RKO (cell line): ENCODE results near the gene OPN4.
"Not testable (repeated sequence)": the region's sequence is repeated elsewhere in the genome, so short reads cannot be mapped to it uniquely, and the experiment has no call there.

Experiments used
- DNase-seq: peaks from one replicate; pipeline ENCODE4 v3.0.0-alpha.2; 2016; ENCODE audit warnings: low spot score

Gene OPN4

DNA sequence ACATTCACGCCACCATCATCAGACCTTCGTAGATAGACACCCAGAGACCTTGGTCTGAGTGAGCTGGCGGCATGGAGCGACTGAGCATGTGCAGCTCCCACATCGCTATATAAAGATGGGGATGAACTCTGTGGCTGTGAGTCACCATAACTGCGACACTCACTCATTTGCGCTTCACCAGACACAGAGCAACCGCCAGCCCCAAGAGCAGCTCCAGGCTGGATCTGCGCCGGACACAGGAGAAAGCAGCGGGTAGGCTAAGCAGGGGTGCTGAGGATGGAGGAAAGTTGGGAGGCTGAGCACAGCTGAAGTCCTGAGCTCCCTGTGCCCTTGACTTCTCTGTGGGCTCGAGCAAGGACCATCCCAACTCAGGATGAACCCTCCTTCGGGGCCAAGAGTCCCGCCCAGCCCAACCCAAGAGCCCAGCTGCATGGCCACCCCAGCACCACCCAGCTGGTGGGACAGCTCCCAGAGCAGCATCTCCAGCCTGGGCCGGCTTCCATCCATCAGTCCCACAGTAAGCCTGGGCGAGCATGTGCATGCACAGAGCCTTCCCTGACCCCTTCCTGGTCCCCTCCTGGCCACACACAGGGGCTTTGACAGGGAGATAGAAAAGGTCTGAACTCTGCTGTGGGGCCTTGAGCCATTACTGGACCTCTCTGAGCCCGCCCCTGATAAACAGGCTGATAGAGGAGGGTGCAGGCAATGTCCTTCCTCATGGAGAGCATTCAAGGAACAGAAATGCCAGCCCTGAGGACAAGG is at the start of gene OPN4:
TSS of gene OPN4 (plus strand) at position 137 of the 762 bp plus-strand sequence. CDS start at position 374, 237 bp downstream.
- peak; percentile 72 for DNase-seq

GRCh38 chr10:86607674-86608073 is 46.7 kb upstream of the OPN4 start:
- DNase-seq = no peak

DNA sequence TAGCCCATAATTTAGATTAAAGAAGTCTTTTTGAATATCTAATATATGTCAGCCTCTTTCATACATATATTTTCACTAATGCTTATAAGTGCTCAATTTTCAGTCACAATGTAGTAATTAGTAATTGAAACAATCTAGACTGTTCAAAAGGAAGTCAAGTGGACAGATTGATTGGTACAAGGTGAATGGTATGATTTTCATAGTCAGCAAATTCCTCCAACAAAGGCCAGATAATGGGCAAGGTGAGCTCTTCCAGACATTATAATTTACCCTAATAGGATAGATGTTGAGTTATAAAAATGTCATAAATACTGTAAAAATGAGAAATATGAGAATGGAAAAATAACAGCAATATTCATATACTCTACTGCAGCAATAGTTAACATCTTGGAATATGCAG is 44.4 kb upstream of the OPN4 start:
- no peak for DNase-seq

DNA sequence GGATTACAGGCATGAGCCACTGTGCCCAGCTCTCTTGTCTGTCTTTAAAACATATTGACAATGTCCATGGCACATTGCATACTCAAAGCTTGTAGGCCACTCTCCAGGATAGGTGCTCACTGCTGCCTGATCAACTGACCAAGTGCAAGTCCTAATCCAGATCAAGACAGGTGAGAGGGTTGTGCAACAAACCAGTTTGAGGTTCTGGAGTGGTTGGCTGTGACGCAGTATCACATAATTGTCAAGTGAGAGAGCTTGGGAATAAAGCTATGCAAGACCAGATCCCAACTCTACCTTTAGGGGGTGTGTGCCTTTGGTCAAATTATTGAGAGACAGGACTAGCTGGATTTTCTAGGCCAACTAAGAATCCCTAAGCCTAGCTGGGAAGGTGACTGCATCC is 43.0 kb upstream of the OPN4 start:
- DNase-seq = no peak

- no peak for DNase-seq
These were observed 41.3 kb upstream of the OPN4 start for GRCh38 chr10:86613096-86613495.

DNA sequence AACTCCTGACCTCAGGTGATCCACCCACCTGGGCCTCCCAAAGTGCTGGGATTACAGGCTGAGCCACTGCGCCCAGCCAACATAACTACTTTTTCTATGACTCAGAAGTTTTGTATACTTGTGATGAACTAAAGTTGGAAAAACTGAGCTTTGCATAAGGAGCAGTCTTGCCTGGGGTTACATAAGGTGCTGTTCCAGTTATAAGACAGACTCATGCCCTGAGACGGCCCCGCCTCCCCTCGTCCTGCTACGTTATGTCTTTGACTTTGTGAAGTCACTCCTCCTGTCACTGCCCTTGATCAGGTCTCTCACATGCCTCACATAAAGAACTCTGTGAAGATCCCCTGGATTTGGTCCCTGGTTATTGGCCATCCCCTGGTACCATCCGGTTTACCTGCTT is 40.4 kb upstream of the OPN4 start:
- DNase-seq = no peak

DNA sequence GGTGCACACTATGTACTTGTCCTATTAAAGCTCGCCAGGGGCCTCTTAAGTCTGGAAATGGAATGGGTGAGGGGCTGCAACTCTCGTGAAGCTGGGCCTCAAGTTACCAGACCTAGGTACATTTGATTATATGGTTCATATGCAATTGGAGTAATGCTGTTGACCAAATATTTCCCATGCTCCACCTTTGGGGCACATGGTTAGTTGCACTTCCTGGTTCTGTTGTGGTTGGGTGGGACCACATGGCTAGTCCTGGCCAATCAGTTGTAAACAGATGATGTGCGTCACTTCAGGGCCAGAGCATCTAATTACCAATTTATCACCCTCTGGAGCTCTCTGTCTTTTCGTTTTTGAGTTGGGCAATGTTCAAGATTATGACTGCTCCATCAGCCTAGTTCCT is 39.5 kb upstream of the OPN4 start:
- DNase-seq = peak; percentile 22

GRCh38 chr10:86617278-86617677 is 37.1 kb upstream of the OPN4 start:
- DNase-seq = not testable (repeated sequence)

- DNase-seq = no peak
These were observed 26.0 kb upstream of the OPN4 start for GRCh38 chr10:86628311-86628710.

DNA sequence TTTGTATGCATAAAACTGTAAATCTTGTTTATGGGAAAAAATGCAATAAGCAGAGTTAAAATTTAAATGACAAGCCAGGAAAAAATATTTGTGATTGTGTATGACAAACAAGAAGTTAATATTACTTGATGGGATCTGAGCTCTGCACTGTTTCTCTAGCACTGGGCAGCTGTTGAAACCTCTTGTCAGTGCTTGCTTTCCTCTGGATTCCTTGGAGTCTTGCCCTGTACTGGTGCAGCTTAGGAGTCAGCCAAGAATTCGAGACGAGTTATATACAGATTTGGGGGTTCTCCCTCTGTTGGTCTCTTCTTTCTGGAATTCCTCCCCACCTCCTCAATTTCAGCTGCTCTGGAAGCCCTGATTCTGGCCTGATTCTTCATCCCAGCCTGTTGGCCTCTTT is 24.3 kb upstream of the OPN4 start:
- DNase-seq = no peak

- no peak for DNase-seq
These were observed 22.1 kb upstream of the OPN4 start for GRCh38 chr10:86632009-86632800.

DNA sequence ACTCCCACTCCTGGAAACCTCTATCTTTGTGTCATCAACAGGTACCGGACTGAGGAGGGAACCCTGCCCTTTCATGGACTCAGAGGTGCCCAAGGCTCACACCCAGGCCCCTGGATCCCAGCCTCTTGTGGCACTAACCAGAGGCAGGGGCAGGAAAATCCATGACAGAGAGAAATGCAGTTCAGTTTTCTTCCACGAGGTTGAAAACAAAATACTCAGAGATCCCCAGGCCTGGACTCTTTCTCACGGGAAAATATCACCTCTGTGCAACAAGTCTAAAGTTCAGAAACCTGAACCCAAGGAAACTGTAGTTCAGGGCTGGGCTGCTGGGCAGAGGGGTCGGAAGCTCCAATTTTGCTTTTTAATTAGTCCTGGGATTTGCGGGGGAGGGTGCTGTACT is 21.4 kb upstream of the OPN4 start:
- DNase-seq = no peak

DNA sequence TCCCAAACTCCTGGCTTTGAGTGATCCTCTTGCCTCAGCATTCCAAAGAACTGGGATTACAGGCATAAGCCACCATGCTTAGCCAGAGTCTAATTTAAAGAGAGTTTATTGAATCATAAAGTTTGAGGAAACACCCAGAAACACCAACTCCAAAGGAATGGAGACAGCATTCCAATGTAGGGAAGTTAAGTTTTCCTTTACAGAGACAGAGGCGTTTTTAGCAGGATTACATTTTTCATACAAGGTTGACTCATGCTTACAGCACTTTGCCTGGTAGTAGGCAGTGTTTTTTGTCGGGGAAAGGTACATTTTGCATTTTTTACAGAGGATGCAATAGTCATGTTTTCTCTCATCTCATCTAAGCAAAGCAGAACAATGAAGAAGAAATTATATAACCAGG is 18.9 kb upstream of the OPN4 start:
- peak; percentile 16 for DNase-seq

- DNase-seq = no peak
These were observed 18.0 kb upstream of the OPN4 start for GRCh38 chr10:86636311-86636710.

- DNase-seq = no peak
These were observed 12.3 kb upstream of the OPN4 start for GRCh38 chr10:86642021-86642420.

- peak; percentile 76 for DNase-seq
These were observed 11.8 kb upstream of the OPN4 start for GRCh38 chr10:86642499-86642898.

- no peak for DNase-seq
These were observed 10.1 kb upstream of the OPN4 start for GRCh38 chr10:86644152-86644793.

DNA sequence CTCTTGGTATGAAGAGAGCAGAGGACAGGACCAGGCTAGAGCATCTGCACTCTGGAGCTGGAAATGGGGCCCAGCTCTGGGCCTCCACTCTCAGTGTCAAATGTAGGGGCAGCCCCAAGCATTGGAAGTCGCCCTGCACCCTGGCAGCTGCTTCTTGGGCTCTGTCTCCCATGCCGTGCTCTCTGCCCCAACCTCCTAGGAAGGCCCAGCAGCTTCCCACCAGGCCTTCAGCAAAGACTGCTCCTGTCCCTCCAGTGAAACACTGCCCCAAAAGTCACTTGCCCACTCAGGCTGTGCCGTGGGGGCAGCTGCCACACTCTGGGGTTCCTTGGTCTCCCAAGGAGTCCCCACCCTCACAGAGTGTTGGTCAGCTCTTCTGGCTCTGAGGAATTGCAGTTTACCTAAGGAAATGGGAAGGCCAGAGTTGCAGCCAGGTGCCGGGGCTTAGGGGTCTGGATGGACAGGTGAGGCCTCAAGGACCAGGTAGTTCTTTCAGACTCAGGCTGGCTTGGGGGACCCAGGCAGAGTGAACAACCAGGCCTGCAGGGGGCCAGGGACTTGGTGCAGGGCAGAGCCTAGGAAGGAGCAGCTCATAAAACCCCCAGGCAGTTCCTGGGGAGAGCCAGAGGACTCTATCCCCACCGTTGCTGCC is 9.4 kb upstream of the OPN4 start:
- no peak for DNase-seq

DNA sequence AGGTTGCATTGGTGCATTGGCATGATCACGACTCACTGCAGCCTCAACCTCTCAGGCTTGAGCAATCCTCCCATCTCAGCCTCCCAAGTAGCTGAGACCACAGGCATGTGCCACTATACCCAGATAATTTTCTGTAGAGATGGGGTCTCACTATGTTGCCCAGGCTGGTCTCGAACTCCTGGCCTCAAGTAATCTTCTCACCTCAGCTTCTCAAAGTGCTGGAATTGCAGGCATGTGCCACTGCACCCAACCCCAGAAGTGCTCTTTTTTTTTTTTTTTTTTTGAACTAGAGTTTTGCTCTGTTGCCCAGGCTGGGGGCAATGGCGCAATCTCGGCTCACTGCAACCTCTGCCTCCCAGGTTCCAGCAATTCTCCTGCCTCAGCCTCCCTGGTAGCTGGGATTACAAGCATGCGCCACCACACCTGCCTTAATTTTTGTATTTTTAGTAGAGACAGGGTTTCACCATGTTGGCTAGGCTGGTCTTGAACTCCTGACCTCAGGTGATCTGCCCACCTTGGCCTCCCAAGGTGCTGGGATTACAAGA is 8.7 kb upstream of the OPN4 start:
- DNase-seq = not testable (repeated sequence)

- DNase-seq = no peak
These were observed 7.8 kb upstream of the OPN4 start for GRCh38 chr10:86646532-86646931.

- DNase-seq = no peak
These were observed 7.4 kb upstream of the OPN4 start for GRCh38 chr10:86646933-86647332.
